NCI-H526 treated with DMSO at 0.1 percent for 48 hours (cell line): Measurements from ENCODE around the gene ZBTB49.
A peak's percentile ranks its signal among the peaks of the same experiment; 100 is the strongest.
"Not testable (repeated sequence)": the region's sequence is repeated elsewhere in the genome, so short reads cannot be mapped to it uniquely, and the experiment has no call there.

Experiments
- DNase-seq: peaks from one replicate; lab custom pipeline; 2025; lab: John Stamatoyannopoulos, UW

Gene ZBTB49

DNA sequence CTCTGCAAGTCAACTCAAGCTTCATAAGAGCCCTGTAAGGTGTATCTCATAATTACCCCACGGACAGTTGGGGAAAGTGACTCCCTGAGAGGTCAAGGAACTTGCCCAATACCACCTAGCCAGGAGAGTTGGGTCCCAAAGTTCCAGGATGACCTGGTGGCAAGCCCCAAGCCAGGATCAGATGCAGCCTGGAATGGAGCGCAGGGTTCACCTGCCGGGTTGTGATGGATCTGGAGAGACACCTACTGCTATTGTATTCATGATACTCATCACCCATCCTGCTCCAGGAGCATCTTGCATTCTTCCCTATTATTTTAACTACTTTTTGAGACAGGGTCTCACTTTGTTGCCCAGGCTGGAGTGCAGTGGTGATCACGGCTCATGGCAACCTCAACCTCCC lies 36.1 kb downstream of the ZBTB49 start:
- DNase-seq, result no peak

- DNase-seq, result no peak
Measured at GRCh38 chr4:4327652-4328121, 37.6 kb downstream of the ZBTB49 start.

- no peak for DNase-seq
Measured at GRCh38 chr4:4328206-4328605, 38.2 kb downstream of the ZBTB49 start.

DNA sequence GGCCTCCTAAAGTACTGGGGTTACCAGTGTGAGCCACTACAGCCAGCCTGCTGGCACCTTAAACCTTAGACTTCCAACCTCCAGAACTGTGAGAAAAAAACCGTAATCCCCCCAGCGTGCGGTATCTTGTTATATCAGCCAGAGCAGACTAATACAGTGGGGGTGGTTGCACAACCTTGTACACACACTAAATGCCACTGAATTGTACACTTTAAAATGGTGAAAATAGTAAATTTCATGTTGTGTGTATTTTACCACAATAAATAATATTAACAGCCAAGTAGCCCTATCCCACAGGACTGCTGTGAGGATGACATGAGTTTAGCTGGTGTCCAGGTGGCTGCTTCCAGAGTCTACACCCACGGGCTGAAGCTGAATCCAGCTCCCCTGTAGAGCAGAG lies 38.8 kb downstream of the ZBTB49 start:
- DNase-seq, result no peak

- no peak for DNase-seq
Measured at GRCh38 chr4:4329496-4329895, 39.4 kb downstream of the ZBTB49 start.

- no peak for DNase-seq
Measured at GRCh38 chr4:4330794-4331193, 40.7 kb downstream of the ZBTB49 start.

GRCh38 chr4:4332529-4332928 lies 42.5 kb downstream of the ZBTB49 start:
- DNase-seq, result no peak

DNA sequence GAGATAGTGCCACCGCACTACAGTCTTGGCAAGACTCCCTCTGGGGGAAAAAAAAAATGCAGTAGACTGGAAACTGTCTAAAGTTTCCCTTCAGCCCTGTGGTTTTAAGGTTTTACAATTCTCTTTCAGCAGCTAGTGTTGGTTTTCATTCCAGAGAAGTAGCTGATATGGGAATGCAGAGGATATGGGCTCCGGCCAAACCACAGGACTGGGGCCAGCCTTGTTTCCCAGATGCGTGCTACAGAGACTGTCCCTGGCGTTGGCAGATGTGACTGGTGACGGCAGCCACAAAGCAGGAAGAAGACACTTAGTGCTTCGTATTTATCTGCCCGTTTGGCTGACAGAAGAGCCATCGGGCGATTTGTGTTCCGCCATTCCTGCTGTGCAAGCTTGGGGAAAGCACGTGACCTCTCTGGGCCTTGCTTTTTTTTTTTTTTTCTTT lies 43.2 kb downstream of the ZBTB49 start:
- no peak for DNase-seq

DNA sequence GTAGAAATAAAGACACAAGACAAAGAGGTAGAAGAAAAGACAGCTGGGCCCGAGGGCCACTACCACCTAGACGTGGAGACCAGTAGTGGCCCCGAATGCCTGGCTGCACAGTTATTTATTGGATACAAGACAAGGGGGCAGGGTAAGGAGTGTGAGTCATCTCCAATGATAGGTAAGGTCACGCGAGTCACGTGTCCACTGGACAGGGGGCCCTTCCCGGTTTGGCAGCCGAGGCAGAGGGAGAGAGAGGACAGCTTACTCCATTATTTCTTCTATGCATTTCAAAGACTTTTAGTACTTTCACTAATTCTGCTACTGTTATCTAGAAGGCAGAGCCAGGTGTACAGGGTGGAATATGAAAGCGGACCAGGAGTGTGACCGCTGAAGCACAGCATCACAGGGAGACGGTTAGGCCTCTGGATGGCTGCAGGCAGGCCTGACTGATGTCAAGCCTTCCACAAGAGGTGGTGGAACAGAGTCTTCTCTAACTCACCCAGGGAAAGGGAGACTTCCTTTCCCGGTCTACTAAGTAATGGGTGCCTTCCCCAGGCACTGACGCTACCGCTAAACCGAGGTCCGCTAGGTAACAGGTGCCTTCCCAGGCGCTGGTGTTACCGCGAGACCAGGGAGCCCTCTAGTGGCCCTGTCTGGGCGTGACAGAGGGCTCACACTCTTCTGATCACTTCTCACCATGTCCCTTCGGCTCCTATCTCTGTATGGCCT lies 44.9 kb downstream of the ZBTB49 start:
- peak; percentile 53 for DNase-seq

GRCh38 chr4:4338210-4339001 lies 48.4 kb downstream of the ZBTB49 start:
- no peak for DNase-seq

GRCh38 chr4:4339504-4340085 lies 49.5 kb downstream of the ZBTB49 start:
- DNase-seq, result peak; percentile 38

- DNase-seq, result no peak
Measured at GRCh38 chr4:4341861-4342650, 52.0 kb downstream of the ZBTB49 start.

GRCh38 chr4:4343038-4343437 lies 53.0 kb downstream of the ZBTB49 start:
- DNase-seq, result no peak

- no peak for DNase-seq
Measured at GRCh38 chr4:4344915-4345527, 55.0 kb downstream of the ZBTB49 start.

DNA sequence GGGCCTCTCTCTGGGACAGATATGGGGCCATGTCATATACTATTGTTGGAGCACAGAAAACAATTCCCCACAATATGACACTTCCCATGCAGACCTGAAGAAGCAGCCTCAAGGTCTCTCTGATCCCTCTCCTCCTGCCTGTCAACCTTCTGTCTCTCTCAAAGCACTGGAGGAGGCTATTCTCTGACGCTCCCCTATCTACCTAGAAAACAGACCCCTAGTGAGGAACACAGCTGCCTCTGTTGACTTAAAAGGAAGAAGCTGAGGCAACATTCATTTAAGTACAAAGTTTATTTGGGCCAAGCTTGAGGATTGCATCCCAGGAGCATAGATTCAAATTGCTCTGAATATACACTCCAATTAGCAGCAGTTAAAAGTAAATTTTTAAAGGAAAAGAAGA lies 57.5 kb downstream of the ZBTB49 start:
- no peak for DNase-seq

- not testable (repeated sequence) for DNase-seq
Measured at GRCh38 chr4:4348585-4348984, 58.5 kb downstream of the ZBTB49 start.

GRCh38 chr4:4349867-4350266 lies 59.8 kb downstream of the ZBTB49 start:
- no peak for DNase-seq

GRCh38 chr4:4350909-4351308 lies 60.9 kb downstream of the ZBTB49 start:
- no peak for DNase-seq

- no peak for DNase-seq
Measured at GRCh38 chr4:4355302-4355701, 65.3 kb downstream of the ZBTB49 start.

DNA sequence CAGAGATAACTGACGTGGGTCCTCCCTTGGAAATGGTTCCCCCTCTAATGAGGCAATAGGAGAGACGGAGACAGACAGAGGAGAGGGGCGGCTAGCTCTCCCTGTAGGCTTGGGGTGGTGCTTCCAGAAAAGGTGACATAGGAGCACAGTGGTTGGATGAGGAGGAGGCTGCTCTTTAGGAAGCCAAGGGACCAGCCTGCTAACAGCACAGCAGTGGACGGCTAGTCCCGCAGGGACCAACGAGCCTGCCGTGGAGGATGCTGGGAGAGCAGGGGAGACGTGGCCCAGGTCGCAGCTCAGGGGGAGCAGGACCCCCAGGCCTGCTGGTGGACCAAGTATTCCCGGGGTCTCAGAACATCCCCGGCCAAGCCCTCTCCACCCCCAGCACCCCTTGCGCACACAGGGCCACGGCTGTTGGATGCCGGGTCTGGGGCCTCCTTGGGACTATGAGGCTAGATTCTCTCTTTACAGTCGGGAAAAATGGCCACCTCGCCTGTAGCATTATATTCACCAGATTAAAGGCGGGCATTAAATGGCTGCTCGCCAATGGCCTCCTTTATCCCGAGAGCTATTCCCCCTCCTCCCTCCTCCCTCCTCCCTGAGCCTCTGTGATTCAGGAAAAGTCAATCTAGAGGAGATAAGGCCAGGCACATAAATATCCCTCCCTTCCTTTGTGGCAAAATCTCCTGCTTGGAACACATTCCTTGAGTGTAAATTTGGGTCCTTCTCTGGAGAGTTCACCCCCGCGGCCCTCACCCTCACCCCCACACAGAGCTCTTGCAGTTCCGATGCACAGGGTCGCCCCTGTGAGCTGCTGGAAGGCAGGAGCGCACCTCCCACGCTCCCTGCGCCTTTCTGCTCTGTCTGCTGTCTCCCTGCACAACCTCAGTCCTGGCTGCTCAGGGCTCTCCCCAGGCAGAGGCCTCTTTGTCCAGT lies 66.3 kb downstream of the ZBTB49 start:
- no peak for DNase-seq
